Activated T-cell treated with anti-CD3 and anti-CD28 coated beads for 24 hours (primary cell): ENCODE measurements around the gene PF4V1.

Experiments used
- DNase-seq: peaks from one replicate; pipeline ENCODE4 v3.0.0-alpha.2; 2020; ENCODE audit warnings: low read depth

Gene PF4V1, protein sequence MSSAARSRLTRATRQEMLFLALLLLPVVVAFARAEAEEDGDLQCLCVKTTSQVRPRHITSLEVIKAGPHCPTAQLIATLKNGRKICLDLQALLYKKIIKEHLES

DNA sequence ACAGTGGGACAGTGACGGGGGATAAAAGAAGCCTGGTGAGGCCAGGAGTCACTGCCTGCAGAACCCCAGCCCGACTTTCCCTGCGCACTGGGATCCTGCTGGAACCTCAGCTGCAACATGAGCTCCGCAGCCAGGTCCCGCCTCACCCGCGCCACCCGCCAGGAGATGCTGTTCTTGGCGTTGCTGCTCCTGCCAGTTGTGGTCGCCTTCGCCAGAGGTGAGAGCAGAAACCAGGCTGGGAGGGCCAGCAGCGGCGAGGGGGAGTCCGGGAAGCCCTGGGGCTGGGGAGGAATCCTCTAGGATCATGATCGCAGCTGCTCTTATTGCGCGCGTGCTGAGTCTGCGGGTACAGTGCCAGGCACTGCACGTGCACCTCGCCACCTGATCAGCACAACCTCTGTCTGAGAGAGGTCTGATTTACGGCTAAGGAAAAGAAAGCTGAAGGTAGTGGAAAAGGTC lies at the start of gene PF4V1:
PF4V1 (plus strand) TSS at position 51 of the 459 bp plus-strand sequence; CDS start at position 118, 67 bp downstream.
- DNase-seq, result no peak

DNA sequence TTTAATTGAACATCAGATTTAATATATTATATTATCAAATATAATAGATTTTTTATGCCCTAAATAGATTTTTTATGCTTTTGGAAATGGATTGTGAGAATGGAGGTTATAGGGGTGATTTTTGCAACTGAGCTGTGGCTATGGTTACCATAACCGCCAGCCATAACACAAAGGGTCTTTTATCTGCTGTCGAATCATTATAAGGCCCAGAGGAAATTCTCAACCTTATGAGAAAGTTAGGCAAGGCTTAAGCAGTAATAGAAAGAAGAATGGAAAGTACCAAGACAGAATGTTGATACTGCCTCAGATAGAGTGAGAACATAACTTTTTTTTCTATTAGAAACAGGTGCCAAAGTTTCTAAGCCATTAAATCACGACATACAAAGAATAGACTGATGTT lies 42.9 kb upstream of the PF4V1 start:
- no peak for DNase-seq

DNA sequence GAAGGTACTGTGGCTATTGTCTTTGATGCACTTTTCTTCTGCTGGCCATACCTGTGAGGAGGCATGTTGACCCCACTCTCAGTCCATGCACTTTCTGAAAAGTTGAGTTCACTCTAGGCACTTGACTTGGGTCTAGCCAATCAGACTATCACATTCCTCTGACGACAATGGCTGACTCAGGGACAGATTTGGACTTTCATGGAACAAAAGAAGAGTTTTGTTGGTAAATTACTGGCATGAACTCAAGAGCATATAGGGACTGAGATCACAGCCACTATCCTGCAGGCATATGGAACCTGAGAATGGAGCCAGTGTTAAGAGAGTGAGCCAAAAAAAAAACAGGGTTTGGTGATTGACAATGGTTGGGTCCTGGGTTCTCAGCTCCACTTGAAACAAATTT lies 41.3 kb upstream of the PF4V1 start:
- DNase-seq, result no peak

- no peak for DNase-seq
Observed at GRCh38 chr4:73814679-73815078, 38.4 kb upstream of the PF4V1 start.

DNA sequence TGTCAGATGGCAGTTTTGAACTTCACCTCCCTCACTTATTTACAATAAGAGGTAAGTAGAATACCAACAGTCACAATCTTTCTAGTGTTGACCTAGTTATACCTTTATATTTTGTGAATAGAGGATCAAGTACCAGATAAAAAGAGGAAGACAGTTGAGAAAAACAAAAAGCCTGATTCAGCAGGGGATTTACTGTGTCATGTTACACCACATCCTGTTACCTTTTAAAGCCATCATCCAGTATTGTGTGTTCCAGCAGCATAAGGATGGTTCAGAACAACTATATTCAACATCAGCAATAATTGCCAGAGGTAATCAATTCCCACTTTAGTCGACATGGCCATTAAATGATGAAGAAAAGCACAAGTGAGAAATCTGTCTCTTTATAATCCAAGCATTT lies 38.0 kb upstream of the PF4V1 start:
- DNase-seq, result no peak

DNA sequence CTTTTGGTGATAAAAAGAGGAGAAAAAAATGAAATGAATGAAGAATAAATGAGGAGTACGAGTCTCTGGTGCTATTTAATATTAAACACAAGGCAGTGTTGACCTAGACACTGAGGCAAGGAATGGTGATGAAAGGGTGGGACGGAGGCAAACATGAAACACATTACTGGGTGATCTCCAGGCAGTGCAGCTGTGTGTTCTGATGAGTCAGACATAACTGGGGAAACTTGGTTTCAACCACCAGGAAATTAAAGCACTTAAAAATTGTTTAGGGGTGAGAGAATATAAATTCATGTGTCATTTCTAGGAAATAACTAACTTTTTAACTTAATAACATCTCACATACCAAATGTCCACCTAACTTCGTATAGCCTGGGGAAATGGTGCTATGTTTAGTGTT lies 36.3 kb upstream of the PF4V1 start:
- no peak for DNase-seq

GRCh38 chr4:73817341-73817740 lies 35.8 kb upstream of the PF4V1 start:
- DNase-seq, result no peak

DNA sequence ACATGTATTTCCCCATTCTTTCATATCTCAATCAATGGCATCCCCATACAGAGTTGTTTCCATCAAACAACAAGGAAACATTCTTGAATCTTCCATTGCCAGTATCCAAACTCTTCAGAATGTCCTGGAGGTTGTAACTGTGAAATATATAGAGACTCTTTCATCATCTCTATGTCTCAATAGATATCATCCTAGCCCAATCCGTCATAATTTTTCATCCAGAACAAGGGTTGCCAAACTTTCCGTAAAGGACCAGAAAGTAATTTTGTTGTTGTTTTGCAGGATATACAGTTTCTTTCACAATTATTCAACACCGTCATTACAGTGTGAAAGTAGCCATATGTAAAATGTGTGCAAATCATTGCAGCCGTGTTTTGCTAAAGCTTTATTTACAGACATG lies 31.8 kb upstream of the PF4V1 start:
- no peak for DNase-seq

GRCh38 chr4:73822389-73822788 lies 30.7 kb upstream of the PF4V1 start:
- no peak for DNase-seq

DNA sequence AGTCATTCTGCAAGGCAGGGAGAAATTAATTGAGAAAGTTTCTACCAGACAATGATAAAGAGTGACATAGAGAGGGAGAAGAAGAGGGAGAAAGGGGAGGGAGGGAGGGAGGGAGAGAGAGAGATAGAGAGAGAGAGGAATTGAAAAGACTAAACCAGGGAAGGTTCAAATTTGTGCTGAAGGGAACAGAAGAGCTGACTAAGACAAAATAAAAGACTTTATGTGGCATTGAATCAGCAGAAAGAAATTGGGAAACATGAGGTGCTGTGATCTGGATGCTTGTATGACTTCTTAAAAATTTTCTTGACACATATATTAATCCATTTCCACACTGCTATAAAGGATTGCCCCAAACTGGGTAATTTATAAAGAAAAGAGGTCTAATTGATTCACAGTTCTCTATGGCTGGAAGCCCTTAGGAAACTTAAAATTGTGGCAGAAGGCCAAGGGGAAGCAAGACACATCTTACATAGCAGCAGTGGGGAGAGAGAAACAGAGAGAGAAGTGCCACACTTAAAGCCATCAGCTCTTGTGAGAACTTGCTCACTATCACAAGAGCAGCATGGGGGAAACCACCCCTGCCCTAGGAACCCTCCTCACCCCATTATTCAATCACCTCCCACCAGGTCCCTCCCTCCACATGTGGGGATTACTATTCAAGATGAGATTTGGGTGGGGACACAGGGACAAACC lies 30.1 kb upstream of the PF4V1 start:
- no peak for DNase-seq

GRCh38 chr4:73823760-73824159 lies 29.3 kb upstream of the PF4V1 start:
- DNase-seq, result no peak

GRCh38 chr4:73828956-73829355 lies 24.1 kb upstream of the PF4V1 start:
- no peak for DNase-seq

GRCh38 chr4:73831569-73831968 lies 21.5 kb upstream of the PF4V1 start:
- no peak for DNase-seq

GRCh38 chr4:73832651-73833237 lies 20.4 kb upstream of the PF4V1 start:
- no peak for DNase-seq

DNA sequence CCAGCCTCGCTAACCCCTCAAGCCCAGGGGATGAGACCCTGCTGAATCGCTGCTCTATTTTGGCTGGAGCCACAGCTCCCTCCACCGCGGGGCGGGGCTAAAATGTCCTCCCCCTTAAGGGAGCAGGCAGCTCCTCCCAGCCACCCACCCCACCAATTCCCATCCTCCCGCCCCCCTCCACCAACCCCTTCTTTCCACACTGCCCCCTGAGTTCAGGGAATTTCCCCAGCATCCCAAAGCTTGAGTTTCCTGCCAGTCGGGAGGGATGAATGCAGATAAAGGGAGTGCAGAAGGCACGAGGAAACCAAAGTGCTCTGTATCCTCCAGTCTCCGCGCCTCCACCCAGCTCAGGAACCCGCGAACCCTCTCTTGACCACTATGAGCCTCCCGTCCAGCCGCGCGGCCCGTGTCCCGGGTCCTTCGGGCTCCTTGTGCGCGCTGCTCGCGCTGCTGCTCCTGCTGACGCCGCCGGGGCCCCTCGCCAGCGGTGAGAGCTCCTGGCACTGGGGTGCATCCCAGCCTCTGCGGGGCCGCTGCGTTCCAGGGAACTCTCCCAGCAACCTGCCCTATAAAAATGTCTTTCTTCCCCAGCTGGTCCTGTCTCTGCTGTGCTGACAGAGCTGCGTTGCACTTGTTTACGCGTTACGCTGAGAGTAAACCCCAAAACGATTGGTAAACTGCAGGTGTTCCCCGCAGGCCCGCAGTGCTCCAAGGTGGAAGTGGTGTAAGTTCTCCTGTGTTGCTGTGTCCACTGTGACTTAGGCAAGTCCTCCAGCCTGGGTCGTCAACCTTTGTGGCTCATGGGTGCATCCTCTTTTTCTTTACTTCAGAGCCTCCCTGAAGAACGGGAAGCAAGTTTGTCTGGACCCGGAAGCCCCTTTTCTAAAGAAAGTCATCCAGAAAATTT lies 16.5 kb upstream of the PF4V1 start, which contains the start of gene CXCL6:
CXCL6 (plus strand) TSS at position 306 of the 907 bp plus-strand sequence; CDS start at position 379, 73 bp downstream.
- no peak for DNase-seq

- no peak for DNase-seq
Observed at GRCh38 chr4:73839071-73839470, 14.0 kb upstream of the PF4V1 start.

- DNase-seq, result no peak
Observed at GRCh38 chr4:73839715-73840114, 13.4 kb upstream of the PF4V1 start.

DNA sequence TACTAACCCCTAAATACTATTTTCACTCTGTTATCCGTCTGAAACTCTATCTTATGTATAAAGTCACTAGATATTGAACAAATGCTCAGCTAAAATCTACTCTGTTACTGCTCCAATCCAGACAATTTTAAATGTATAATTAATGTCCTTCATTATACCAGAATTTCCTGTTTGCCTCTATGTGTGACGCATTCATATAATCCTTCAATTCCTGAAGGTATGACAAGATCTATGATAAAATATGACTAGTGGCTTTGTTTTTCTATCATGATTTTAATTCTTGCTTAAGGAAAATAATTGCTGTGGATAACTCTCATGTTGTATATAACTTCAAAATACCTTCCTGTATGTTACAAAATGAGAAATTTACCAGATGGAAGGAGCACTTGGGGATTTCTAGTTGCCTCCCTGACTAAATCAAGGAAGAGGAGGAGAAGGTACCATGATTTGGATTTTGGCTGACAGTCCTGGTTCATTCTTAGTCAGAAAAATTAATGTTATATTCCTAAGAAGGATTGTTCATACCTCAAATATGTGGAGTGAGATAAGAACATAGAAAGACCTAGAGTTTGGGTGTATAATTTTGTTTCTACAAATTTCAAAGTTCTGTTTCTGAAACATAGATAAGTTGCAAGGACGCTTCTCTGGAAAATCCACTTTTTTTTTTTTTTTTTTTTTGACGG lies 11.7 kb upstream of the PF4V1 start:
- no peak for DNase-seq

GRCh38 chr4:73842696-73843095 lies 10.4 kb upstream of the PF4V1 start:
- DNase-seq, result no peak

DNA sequence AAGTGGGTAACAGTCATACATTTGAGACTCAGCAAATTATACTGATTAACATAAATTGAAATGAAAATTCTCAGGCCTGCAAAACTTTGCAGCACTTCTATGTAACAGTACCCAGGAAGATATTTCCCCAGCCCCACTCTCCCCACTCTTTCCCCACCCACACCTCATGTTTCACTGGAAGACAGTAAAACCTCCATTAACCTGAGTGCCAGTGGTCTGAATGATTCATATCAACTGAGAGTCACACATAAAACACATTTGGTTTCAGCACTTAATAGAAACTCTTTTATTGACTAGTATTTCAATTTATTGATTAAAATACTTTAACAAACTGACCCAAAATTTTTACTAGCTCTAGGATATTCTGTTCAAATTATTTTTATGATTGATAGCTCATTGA lies 9.7 kb upstream of the PF4V1 start:
- DNase-seq, result no peak

- DNase-seq, result no peak
Observed at GRCh38 chr4:73844345-73844744, 8.8 kb upstream of the PF4V1 start.

DNA sequence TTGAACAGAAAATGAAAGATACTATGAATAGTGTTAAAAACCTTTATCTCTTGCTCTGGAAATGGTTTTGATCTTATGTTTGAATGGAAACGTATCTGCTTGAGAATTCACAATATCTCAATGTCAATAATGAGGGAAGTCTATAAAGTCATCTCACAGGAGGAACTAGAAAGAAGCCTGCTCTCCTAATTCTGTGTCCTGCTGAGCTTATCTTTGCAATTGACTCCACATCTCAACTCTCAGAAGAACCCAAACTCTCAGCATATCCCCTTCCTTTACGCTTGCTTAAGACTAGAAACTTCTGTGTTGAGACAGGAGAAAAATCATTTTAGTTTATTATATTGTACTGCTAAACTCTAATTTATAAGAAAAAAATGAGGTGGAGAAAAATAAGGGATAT lies 8.3 kb upstream of the PF4V1 start:
- no peak for DNase-seq
